ENCODE data around the gene KCNIP3.

The KCNIP3 gene

GRCh38 chr2:95372845-95373244 is 75.7 kb downstream of the KCNIP3 start:
- Histone ChIP-seq H3K27me3 (replicated peaks; ENCODE audit: control insufficient read depth, insufficient read depth, low read length) (no peaks in the 10 kb centered on the region; the same call in 1 of the 2 replicates), H3K36me3 (ENCODE audit: control insufficient read depth, insufficient read depth, low read length) (no peaks in the 10 kb centered on the region), H3K4me3 (replicated peaks; ENCODE audit: low read depth, low read length) (no peak overlapping the region)
- no peak for DNase-seq (ENCODE audit: extremely low read depth, insufficient read length)
- TF ChIP-seq CTCF (IDR thresholded peaks at IDR 0.05; ENCODE audit: insufficient read depth, low read length, poor library complexity, severe bottlenecking) = no peak

- no peaks in the 10 kb centered on the region; the same call in 1 of the 2 replicates for H3K27me3 ChIP-seq (replicated peaks; ENCODE audit: control insufficient read depth, insufficient read depth, low read length)
- no peak for TF ChIP-seq CTCF (IDR thresholded peaks at IDR 0.05; ENCODE audit: insufficient read depth, low read length, poor library complexity, severe bottlenecking)
These were observed 76.9 kb downstream of the KCNIP3 start for GRCh38 chr2:95374029-95374428.

GRCh38 chr2:95374451-95374920 is 77.3 kb downstream of the KCNIP3 start:
- no peaks in the 10 kb centered on the region for H3K36me3 ChIP-seq (ENCODE audit: control insufficient read depth, insufficient read depth, low read length)
- no peak for DNase-seq (ENCODE audit: extremely low read depth, insufficient read length)
- H3K27me3 ChIP-seq (replicated peaks; ENCODE audit: control insufficient read depth, insufficient read depth, low read length) = no peaks in the 10 kb centered on the region; the same call in 1 of the 2 replicates
- H3K4me3 ChIP-seq (replicated peaks; ENCODE audit: low read depth, low read length) = no peak overlapping the region
- no peak for TF ChIP-seq CTCF (IDR thresholded peaks at IDR 0.05; ENCODE audit: insufficient read depth, low read length, poor library complexity, severe bottlenecking)

More at GRCh38 chr2:95374029-95374428, 76.9 kb downstream of the KCNIP3 start:
- Histone ChIP-seq H3K4me3 (replicated peaks; ENCODE audit: low read depth, low read length) (no peak overlapping the region), H3K36me3 (ENCODE audit: control insufficient read depth, insufficient read depth, low read length) (no peaks in the 10 kb centered on the region)
- no peak for DNase-seq (ENCODE audit: extremely low read depth, insufficient read length)

GRCh38 chr2:95374921-95375471 is 77.8 kb downstream of the KCNIP3 start:
- DNase-seq (ENCODE audit: extremely low read depth, insufficient read length) = no peak
- no peaks in the 10 kb centered on the region; the same call in 1 of the 2 replicates for H3K27me3 ChIP-seq (replicated peaks; ENCODE audit: control insufficient read depth, insufficient read depth, low read length)

GRCh38 chr2:95375532-95376150 is 78.5 kb downstream of the KCNIP3 start:
- Histone ChIP-seq H3K36me3 (ENCODE audit: control insufficient read depth, insufficient read depth, low read length) (no peaks in the 10 kb centered on the region), H3K27me3 (replicated peaks; ENCODE audit: control insufficient read depth, insufficient read depth, low read length) (no peaks in the 10 kb centered on the region; the same call in 1 of the 2 replicates), H3K4me3 (replicated peaks; ENCODE audit: low read depth, low read length) (no peak overlapping the region)
- DNase-seq (ENCODE audit: extremely low read depth, insufficient read length) = no peak
- TF ChIP-seq CTCF (IDR thresholded peaks at IDR 0.05; ENCODE audit: insufficient read depth, low read length, poor library complexity, severe bottlenecking) = no peak

More at GRCh38 chr2:95374921-95375471, 77.8 kb downstream of the KCNIP3 start:
- Histone ChIP-seq H3K4me3 (replicated peaks; ENCODE audit: low read depth, low read length) (no peak overlapping the region), H3K36me3 (ENCODE audit: control insufficient read depth, insufficient read depth, low read length) (no peaks in the 10 kb centered on the region)
- no peak for TF ChIP-seq CTCF (IDR thresholded peaks at IDR 0.05; ENCODE audit: insufficient read depth, low read length, poor library complexity, severe bottlenecking)
